NCI-H345 (cell line): ENCODE results near the gene PLB1.

ENCODE experiments used
- DNase-seq: peaks from one replicate; lab custom pipeline; 2025; lab: John Stamatoyannopoulos, UW

Gene PLB1

DNA sequence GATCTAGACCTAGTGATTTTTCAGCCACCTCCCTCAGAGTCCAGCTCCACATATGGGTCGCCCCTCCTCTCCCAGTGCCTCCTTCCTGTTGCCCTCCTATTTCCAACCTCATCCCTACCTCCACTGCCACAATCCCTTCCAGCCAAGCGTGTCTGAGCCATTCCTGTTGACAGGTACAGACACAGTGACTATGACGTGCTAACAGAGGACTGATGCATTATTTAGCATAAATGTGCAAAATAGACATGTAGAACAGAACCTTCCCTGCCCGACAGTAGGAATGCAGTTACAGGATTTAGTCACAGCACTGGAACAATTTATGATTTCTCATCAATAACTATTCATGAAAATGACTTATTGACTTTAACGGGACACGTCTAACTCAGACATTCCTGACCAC, 171.4 kb downstream of the PLB1 start:
- no peak for DNase-seq

DNA sequence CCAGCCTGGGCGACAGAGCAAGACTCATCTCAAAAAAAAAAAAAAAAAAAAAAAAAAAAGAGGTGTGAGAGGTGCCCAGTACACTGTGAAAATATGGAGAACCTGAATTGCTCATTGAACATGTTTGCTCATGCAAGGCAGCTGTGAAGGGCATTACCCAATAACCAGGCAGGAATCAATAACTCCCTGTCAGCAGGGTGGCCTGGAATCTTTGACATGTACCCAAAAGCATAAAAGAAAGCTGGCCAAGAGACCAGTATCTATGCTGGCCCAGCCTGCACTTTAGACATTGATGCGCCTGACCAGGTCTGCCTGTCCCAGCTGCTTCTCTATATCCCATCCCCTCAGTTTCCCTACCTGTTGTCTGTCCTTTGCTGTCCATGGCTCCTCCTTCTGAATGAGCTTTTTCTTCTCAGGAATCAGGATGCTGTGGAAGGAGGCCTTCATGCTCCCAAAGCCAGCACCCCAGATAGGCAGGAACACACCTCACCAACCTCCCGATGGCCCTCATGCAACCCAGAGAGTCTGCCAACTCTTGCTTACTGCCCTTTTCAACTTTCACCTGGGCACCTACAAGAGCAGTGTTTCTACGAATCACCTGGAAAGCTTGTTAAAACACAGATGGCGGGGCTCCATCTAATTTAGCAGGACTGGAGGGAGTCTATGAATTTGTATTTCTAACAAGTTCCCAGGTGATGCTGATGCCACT, 172.4 kb downstream of the PLB1 start:
- no peak for DNase-seq

DNA sequence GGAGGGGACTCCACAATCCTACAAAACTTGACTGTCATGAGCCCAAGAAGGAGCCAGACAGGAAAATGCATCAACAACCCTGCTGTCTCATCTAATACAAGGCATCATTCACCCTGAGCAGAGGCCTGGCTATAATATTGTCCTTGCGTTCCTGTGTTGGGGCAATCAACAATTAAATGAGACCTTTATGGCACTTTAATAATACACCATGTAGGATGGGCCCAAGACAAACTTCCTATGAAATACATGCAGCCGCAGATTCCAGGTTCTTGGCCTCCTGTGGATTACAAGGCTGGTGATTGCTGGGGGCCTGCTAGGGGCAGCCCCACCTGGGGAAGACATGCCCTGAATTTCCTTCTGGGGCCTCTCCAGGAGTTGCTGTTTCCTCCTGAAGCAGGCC, 173.0 kb downstream of the PLB1 start:
- no peak for DNase-seq

DNA sequence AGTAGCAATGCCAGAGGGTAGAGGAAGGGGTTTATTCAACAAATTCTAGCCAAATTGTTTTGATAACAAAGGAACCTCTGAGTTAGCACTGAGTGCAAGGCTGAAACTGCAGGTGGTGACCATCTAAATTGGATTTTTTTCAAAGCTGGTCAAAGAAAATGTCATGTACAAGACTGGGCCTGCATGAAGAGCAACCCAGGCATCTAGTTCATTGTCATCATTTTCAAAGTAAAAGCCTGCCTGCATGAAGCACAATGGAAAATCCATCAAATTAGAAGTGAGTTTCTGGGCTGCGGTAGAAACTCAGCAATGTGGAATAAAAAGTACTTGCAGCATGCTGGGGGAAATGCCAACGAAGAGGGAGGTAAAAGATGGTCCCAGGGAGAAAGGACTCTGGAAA, 175.0 kb downstream of the PLB1 start:
- DNase-seq = peak; percentile 71

DNA sequence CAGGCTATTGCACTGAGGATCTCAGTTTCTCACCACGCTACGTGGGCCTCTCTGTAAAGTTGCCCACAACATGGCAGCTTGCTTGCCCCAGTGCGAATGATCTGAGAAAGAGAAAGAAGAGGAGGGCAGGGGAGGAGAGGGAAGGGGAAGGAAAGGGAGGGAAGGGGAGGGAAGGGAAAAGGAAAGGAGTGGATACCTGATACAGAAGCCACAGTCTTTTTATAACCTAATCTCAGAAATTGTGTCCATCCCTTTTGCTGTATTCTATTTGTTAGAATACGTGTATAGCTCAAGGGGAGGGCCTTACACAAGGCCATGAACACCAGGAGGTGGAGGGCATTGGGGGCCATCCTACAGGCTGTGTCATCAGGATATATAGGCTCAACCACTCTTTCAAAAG, 177.5 kb downstream of the PLB1 start:
- DNase-seq = no peak

DNA sequence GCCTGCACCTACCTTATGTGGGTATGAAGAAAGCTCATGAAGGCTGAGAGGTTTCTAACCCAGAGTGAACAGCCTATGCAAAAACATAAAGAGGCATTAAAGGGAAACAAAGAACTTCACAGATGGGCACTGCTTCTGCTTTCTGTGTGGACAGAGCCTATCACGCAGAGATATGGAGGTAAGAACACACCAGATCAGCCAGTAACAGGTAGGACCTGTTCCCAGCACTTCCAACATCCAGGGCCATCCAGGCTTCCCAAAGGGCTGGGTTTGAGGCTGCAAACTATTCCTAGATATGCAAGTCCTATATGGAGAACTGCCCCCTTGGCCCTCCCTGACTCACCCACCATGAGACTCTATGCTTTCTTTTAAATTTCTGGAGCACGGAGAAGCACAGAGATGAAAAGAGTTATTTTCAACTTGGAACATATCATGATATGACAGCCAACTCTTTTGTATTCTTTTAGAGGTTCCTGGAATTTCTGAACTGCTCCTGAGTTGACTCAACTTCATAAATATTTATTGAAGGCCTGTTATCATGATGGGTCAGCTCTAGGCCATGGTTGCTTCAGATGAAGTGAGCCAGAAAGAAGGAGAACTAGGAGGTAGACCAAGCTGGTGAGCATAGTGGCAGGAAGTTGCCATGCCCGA, 178.3 kb downstream of the PLB1 start:
- DNase-seq = no peak

DNA sequence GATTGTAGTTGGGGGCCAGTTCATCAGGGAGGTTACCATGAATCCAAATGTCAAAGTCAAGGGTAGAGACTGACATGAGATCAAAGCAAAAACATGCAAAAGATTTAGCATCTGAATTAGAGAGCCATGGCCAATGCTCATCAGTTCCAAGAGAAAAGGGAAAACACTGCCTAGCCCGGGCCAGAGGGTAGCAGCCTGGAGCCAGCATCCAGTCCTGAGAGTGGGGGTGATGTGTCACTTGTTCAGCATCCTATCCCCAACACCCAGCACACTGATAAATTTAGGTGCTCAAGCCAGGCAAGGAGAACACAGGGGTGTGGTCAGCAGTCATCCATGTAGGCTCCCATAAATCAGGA, 178.8 kb downstream of the PLB1 start:
- DNase-seq = no peak

DNA sequence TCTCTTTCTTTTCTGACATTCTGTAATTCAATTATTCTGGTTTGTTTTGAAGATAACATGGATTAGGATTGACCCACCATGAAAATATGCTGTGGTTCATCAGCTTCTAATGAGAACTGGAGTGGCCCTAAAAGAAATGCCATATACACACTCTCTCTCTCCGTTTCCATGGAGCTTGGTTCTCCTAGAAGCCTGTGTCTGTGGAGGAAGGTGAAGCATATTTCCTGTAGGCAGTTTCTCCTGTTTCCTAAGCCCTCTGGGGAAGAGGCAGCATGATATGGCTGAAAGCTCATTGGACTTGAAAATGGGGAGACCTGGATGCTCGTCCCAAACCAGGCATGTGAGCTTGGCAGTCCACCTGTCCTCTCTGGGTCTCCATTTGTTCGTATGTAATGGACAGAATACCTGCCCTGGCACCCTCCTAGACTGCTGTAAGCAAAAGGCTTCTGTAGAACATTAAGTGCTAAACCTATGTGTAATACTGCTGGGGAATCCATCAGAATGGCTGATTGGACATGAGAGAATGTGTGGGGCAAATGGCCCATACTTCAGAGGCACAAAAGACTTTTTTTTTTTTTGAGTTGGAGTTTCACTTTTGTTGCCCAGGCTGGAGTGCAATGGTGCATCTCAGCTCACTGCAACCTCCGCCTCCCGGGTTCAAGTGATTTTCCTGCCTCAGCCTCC, 180.4 kb downstream of the PLB1 start:
- DNase-seq = no peak

DNA sequence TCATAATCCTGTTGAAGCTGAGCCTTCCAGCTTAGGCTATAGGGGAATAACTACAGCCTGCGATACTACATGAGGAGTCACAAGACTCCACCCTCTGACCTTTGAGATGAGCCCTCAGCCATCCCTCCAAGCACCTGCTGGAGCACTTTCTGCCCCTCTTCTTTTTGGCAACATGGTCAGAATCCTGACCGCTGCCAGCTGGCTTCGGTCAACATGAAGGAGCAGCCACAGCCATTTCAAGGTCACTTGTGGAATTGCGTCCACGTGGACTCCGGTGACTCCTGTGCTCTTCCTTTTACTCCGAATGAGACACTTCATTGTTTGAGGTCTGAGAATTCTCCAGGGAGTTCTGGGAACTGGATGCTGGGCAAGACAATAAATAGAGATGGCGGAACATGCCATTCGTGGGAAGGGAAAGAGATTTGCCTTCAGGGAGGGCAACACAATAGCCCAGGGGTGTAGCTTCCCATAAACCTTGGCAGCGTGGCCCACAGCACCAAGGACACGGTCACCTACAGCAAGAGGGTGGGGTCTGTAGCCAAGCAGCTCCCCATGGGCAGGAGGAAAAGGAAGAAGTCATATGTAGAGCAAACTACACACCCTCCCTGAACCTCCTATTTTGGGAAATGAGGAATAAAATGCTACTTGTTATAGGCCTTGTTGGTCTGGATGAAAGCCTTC, 182.5 kb downstream of the PLB1 start:
- DNase-seq = peak; percentile 22

DNA sequence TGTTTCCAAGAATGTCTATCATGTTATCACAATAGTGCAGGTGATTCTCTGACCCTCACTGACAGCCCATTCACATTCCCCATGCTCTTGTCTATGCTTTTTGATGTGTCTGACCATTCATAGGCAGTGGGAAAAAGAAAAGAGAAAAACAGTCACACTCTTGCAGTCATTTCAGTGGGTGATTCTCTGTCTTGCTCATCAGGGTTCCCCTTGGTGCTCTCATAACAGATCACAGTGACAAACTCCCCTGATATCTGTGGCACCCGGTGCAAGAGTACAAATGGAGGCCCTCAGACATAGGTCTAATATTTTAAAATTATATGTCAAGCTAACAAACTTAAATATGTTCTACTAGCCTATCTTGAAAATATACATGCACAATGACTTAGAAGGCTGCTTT, 183.1 kb downstream of the PLB1 start:
- DNase-seq = no peak

DNA sequence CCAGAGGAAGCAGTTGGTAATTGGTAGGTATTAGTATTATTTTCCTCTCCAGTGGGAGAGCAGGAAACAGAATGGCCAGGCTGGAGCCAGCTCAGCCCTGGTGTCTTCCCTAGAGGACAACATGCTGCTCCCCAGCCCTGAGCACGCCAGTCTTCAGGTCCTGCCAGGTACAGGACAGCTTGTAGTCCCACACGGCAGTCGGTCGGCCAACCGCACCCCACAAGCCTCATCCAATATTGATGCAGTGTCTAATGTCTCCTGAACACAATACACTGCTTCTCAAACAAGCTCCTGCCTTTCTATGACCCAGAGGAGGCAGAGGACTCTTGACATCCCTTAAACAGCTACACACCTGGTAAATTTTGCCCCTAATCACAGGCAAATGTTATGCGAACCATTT, 184.8 kb downstream of the PLB1 start:
- no peak for DNase-seq

DNA sequence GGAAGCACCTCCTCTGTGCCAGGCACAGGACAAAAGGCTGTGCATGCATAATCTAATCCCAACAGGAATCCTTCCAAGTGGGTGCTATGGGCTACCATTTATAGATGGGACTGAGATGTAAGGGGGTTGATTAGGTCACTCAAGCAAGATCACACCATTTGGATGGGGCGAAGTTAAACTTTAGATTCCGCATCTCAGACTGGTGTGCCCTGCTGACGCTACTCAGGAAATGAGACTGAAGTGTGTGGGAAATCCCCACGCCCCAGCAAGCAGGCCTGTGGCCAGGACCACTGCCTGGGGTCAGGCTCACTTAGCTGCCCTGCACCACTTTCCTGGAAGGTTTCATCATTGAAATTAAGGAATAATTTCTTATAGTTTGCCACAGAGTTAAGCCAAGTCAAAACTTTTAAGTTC, 185.3 kb downstream of the PLB1 start:
- no peak for DNase-seq

DNA sequence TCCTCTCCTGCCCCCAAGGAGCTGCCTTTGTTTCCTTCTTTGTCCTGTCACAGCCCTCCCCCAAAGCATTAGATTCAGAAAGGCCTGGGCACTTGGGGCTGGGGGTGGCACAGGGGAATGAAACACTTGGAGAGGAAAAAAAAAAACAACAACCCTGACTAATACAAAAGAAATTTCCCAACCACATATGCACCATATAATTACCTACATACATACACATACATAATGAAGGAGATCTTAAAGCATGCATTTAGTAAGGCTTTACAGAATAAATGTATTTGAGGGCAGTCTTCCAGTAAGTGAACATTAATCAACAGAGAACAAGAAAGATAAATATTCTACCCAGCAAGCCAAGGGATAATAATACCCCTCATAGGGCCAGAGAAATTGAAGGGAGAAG, 185.7 kb downstream of the PLB1 start:
- DNase-seq = no peak

DNA sequence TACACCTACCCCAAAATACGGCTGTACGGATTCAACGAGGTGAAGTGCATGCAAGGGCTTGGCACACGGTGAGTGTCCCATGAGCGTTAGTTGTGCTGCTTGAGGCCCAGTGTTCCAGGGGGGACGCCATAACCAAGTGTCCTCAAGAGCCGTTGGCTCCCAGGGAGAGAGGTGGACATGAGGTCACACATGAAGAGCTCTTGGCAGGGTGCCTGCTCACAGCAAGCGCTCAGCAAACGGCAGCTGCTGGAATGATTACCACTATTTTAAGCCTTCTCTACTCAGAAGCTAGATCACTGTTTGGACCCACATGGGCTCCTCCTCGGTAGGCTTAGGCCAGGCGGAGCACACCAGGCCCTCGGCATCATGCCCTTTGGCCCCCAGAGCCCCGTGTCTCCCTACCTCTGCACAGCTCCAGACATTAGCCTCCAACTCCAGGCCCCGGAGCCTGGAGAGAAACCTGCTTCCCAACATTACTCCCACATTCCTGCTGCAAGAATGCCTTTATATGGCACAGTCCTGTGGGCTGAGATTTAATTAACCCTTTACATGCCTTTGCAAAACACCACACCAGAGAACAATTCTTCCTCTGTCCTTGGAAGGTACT, 187.3 kb downstream of the PLB1 start:
- peak; percentile 84 for DNase-seq

DNA sequence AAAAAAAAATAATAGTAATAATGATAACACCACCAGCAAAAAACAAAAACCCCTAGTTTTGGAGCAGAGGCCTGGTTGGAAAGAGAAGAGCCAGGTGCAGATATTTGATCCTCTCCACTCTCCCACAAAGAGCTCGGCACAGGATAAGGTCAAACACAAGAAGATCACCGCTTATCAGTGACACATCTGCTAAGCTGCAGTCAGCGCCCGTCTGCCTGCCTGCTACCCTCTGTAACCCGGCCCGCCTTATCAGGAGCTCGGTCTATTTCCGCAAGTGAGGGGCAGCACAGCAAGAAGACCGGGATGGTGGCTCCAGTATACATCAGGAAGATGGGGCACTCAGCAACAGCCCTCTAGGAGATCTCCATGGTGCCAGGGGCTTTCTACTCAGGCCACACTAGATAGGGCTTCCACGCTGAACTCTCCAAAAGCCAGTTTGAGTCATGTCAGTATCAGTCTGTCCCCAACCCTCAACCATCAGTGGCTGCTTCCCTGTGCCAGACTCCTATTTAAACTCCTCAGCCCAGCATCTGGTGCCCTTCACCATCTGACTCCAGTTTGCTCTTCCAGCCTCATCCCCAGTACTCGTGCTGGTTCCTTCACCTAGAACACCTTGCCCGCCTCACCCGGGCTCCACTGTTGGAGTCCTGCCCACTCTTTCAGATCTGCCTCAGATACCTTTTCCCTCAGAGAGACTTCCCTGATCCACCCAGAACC, 188.4 kb downstream of the PLB1 start:
- peak; percentile 41 for DNase-seq

DNA sequence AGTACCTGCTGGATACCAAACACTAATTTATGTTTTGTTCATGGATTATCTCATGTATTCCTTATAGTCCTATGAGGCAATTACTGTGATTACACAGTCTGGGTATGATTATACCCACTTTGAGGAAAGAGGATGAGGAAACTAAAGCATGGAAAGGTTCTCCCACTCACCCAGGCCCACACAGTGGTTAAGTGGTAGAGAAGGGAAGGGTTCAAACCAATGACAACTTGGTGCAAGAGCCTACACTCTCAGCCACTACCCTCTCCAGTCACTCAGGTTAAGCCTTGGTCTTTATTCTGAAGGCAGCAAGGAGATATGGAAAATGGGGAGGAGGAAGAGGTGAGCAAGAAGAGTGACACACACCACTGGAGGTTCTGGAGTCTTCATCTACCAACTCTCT, 191.3 kb downstream of the PLB1 start:
- no peak for DNase-seq

DNA sequence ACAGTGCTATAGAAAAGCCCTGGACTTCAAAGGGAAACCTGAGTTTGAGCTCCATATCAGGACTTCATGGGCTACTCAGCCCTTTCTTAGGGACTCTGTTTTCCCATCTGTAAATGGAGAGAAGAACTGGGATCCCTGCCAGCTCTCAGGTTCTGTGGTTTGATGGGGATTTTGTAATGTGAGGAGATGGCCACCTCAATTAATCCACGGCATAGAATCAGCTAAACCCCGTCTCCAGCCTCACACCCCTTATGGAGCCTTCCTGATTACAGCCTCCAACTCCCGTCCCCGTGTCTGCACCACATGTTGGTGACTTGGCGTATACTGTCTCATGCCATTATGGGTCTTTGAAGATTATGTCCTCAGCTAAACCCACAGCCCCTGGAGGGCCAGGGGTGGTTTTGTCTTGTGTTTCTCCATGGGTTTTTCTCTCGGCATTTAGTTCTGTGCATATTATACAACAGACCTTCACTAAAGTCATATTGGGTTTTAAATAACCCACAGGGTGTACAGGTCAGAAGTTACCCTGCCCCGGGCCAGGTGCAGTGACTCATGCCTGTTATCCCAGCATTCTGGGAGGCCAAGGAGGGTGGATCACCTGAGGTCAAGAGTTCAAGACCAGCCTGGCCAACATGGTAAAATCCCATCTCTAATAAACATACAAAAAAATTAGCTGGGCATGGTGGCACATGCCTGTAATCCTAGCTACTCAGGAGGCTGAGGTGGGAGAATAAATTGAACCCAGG, 192.0 kb downstream of the PLB1 start:
- DNase-seq = no peak

DNA sequence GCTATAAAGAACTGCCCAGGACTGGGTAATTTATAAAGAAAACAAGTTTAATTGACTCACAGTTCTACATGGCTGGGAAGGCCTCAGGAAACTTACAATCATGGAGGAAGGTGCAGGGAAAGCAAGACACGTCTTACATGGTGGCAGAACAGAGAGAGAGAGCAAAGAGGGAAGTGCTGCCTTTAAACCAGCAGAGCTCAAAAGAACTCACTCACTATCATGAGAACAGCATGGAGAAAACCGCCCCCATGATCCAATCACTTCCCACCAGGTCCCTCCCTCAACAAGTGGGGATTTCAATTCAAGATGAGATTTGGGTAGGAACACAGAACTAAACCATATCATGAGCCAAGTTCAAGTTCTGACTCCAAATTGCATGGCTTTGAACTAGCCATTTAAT, 193.0 kb downstream of the PLB1 start:
- no peak for DNase-seq

DNA sequence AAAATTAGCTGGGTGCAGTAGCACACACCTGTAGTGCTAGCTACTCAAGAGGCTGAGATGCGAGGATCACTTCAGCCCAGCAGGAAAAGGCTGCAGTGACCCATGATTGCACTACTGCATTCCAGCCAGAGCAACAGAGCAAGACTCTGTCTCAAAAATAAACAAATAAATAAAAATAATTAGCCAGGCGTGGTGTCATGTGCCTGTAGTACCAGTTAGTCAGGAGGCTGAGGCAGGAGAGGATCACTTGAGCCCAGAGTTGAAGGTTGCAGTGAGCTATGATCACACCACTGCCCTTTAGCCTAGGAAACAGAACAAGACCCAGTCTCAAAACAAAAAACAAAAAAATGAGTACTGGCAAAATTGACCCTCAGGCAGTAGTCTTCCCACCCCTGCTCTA, 193.9 kb downstream of the PLB1 start:
- DNase-seq = no peak

DNA sequence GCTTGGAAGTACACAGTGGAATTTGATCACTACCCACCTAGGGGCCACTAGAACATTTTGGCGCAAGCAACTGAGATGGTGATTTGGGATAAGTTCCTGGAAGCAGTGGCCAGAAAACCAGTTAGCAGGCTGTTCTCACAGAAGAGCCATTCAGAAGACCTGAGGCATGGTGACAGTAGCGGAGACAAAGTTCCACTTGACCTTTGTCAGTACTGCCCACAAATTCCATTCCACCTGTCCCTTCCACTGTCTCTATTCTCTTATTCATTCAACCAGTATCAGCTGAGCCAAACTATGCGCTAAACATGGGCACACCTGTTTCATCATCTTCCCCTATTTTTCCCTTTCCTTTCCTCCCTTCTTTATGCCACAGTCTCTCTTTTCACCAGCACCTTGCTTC, 196.6 kb downstream of the PLB1 start:
- DNase-seq = no peak

DNA sequence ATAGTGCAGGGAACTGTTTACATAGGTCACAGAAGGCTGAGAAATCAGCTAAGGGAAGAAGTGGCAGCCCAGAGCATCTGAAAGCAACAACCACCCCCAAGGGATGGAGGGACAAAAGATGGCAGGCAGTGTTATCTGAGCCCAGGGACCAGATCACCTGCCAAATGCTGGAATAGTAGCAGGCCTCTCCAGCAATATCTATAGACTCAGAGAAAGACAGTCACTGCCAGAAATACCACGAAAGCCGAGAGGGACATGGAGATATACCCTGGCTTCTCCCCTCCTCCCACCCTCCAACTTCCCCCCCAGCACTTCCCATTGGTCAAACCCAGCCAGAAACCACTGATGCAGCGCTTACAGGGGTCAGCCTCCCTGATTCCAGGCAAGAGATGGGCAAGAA, 197.4 kb downstream of the PLB1 start:
- DNase-seq = no peak
